GM12872 (cell line): Measurements from ENCODE around the gene TSFM.

ENCODE experiments used
- CTCF ChIP-seq: IDR thresholded peaks from 3 replicates; pipeline ENCODE4 v1.5.1; 2011; ENCODE audit warnings: low read depth, mild to moderate bottlenecking, low read length, moderate library complexity; ENCODE audit not compliant: insufficient read depth

Gene TSFM

GRCh38 chr12:57780284-57780897 lies 2.2 kb upstream of the TSFM start:
- TF ChIP-seq CTCF = no peak

GRCh38 chr12:57781244-57781643 lies 1.3 kb upstream of the TSFM start:
- no peak for TF ChIP-seq CTCF

GRCh38 chr12:57781801-57782200 lies 786 bp upstream of the TSFM start:
- TF ChIP-seq CTCF = no peak

GRCh38 chr12:57782243-57782607 lies 362 bp upstream of the TSFM start:
- no peak for TF ChIP-seq CTCF

- TF ChIP-seq CTCF = no peak
These were observed 847 bp downstream of the TSFM start for GRCh38 chr12:57783466-57783801.

GRCh38 chr12:57783861-57784260 lies 1.3 kb downstream of the TSFM start:
- no peak for TF ChIP-seq CTCF

GRCh38 chr12:57793920-57794319 lies 11.3 kb downstream of the TSFM start:
- no peak for TF ChIP-seq CTCF

GRCh38 chr12:57795354-57795753 lies 12.8 kb downstream of the TSFM start:
- TF ChIP-seq CTCF = no peak
